GM18951 (cell line): ENCODE data around the gene KCNIP1.
"Not testable (repeated sequence)": the region's sequence is repeated elsewhere in the genome, so short reads cannot be mapped to it uniquely, and the experiment has no call there.

Experiments used
- POLR2A ChIP-seq: IDR thresholded peaks from 4 replicates; pipeline ENCODE4 v1.6.1; 2011; ENCODE audit warnings: mild to moderate bottlenecking; ENCODE audit not compliant: insufficient read length, insufficient read depth; ENCODE audit errors: extremely low read depth
- in situ Hi-C: fragments of 300-500 bp; cut with MboI; formaldehyde crosslinking; loops from one replicate; pipeline ENCODE4 v1.12.0; 2022; ENCODE audit warnings: low sequenced_read_pairs, mixed read lengths, inconsistent platforms; ENCODE audit not compliant: unreplicated experiment

The KCNIP1 gene

DNA sequence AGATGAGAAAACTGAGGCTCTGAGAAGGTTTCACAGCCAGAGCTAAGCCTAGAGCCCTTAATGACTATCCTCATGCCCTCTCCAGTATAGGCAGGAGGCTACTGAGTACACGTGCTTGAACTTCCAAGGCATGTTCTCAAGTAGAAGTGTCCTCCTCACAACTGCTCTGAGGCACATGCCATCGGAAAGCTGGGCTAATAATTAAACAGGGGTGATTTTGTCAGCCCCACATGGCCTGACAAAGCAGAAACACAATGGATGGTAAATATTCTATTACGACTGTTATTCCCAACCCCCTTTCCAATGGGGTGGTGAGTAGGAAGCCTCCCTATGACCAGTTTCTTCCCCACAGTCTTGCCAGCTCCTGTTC, 34.3 kb downstream of the KCNIP1 start:
- no peak for TF ChIP-seq POLR2A
- in situ Hi-C loops, result no loop called here

DNA sequence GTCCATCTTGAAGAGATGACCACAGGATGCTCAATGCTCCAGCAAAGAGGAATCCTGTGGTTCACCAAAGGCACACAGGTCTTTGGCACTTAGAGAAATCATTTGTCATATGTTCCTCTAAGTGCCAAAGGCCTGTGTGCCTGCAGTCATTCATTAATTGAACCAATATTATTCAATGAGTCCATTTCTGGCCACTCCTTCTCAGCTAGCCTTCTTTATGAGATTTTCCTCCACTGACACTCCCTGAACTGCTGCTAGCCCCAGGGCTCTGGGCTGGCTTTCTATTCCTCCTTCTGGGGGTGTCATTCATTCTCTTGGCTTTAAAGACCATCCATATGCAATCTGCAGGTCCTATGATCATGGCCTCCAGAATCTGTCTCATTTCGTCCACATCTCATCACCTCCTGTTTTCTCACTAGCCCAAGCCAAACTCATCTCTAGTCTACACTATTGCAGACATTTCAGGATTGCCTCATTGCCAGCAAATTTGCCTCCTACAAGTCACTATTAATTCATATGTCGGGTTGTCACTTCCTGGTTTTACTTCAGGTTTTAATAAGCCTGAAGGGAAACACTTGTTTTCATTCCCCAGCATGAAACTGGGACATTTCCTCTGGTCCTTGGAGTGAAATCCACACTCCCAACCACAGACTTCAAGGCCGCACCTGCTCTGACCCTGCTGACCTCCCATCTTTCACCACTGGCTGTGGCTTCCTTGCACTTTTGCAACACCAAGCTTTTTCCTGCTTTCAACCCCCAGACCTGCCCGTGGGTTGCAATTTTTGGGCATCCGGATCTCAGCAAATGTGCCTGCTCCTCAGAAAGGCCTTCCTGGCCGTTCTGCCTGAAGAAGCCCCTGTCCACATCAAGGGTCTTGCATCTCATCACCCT, 35.1 kb downstream of the KCNIP1 start:
- in situ Hi-C loops, result no loop called here
- TF ChIP-seq POLR2A, result no peak

- in situ Hi-C loops, result no loop called here
- TF ChIP-seq POLR2A, result no peak
These were observed 36.5 kb downstream of the KCNIP1 start for GRCh38 chr5:170540271-170540670.

DNA sequence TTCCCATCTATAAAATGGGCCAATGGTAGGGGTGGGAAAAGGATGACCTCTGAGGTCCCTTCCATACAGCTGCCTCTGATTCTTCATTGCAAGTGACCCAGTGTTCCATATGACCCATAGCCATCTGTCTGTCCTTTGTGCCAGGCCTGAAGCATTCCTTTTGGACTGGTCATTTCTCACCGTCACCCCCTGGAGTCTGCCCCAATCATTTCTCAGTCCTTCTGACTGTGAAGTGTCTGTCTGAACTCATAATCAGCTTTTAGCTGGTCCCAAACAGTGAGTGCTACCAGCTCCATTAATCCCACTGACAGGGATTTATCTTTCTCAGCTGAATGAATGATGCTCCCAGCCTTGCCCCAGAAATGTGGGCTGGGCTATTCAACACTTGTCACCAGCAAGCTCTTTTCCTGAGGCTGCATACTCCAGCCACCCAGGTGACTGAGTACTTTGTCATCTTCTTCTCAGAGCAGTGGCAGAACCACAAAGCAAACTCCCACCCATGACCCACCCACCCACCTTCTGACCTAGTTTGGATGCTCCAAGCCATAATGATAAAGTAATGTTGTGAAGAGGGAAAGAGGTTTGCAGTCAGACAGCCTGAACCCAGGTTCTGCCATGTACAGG, 37.4 kb downstream of the KCNIP1 start:
- in situ Hi-C loops, result no loop called here
- TF ChIP-seq POLR2A, result no peak

DNA sequence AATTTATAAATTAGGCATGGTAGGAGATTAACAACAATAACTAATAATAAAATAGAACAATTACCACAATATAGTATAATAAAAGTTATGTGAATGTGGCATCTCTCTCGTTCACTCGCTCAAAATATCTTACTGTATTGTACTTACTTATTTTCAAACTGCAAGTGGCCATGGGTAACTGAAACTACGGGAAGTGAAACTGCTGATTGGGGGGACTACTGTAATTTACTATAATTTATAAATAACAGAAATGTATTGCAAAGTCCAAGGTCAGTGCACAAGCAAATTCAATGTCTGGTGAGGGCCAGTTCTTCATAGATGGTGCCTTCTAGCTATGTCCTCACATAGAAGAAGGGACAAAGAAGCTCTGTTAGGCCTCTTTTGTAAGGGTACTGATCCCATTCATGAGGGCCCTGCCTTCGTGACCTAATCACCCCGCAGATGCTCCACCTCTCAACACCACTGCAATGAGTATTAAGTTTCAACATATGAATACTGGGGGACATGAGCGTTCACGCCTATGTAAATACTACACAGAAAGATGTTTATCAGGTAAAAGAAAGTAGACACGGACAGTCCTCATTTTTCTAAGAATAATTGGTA, 39.0 kb downstream of the KCNIP1 start:
- TF ChIP-seq POLR2A, result no peak
- in situ Hi-C loops, result no loop called here

DNA sequence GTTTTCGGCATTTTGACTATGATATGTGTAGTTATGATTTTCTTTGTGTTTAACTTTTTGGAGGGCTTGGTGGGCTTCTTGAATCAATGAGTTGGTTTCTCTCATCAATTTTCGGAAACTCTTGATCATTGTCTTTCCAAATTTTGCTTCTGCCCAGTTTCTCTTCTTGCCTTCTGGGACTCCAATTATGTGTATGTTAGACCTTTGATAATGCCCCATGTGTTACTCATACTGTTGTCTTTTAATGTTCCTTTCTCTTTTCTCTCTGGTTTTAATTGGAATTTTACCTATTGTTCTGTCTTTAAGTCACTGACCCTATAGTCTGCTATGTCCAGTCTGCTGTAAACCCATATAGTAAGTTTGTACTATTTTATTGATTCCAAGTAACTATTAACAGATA, 41.5 kb downstream of the KCNIP1 start:
- no peak for TF ChIP-seq POLR2A
- in situ Hi-C loops, result no loop called here

- in situ Hi-C loops, result no loop called here
- no peak for TF ChIP-seq POLR2A
These were observed 42.0 kb downstream of the KCNIP1 start for GRCh38 chr5:170545811-170546210.

- no peak for TF ChIP-seq POLR2A
- in situ Hi-C loops, result no loop called here
These were observed 42.5 kb downstream of the KCNIP1 start for GRCh38 chr5:170546282-170546681.

GRCh38 chr5:170550382-170550781, 46.6 kb downstream of the KCNIP1 start:
- in situ Hi-C loops, result not testable (repeated sequence)

DNA sequence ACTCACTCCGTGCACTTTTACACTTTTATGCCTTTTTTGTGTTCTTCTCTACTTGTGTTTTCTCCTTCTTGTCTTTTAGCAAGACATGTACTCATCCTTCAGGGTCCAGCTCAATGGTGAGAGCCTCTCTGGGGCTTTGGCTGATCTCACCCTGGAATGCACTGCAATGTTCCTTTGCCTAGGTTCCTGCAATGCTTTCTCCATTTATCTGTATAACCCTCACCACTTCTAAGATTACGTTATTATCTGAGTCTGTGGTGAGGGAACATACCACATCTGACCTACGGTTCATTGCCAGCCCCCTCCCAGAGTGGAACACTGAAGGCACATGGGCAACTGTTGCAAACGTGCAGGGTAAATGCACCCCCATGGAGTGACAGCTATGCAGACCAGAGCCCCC, 47.3 kb downstream of the KCNIP1 start:
- TF ChIP-seq POLR2A, result no peak
- in situ Hi-C loops, result no loop called here

DNA sequence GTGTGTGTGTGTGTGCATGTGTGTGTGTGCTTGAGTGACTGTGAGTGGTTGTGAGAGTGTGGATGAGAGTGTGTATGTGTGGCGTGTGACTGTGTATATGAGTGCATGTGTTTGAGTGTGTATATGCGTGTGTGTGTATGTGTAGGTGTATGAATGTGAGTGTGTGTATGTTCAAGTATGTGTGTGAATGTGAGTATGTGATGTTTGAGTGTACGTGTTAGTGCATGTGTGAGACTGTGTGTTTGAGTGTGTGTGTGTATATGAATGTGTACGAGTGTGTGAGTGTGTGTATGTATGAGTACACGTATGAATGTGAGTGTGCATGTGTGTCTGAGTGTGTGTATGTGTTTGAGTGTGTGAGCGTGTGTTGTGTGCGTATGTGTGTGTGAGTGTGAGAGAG, 47.8 kb downstream of the KCNIP1 start:
- in situ Hi-C loops, result no loop called here
- TF ChIP-seq POLR2A, result no peak

- in situ Hi-C loops, result no loop called here
- TF ChIP-seq POLR2A, result no peak
These were observed 48.8 kb downstream of the KCNIP1 start for GRCh38 chr5:170552621-170553115.

DNA sequence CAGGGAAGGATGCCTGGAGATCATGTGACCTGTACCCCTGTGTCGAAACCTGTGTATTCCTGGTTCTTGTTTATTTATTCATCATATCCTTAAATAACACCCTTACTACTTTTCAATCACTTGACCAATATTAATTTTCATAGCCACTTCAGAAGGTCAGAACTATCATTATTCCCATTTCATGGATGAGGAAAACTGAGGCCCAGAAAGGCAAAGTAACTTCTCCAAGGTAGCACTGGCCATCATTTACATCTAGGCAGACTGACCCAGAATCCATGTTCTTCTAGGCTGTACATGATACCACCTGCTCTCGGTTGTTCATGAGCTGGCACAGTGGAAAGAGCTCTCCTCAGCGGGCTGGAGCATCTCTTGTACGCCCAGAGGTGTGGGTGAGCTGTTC, 49.4 kb downstream of the KCNIP1 start:
- in situ Hi-C loops, result no loop called here
- no peak for TF ChIP-seq POLR2A

- no peak for TF ChIP-seq POLR2A
- in situ Hi-C loops, result no loop called here
These were observed 50.9 kb downstream of the KCNIP1 start for GRCh38 chr5:170554521-170555267.

DNA sequence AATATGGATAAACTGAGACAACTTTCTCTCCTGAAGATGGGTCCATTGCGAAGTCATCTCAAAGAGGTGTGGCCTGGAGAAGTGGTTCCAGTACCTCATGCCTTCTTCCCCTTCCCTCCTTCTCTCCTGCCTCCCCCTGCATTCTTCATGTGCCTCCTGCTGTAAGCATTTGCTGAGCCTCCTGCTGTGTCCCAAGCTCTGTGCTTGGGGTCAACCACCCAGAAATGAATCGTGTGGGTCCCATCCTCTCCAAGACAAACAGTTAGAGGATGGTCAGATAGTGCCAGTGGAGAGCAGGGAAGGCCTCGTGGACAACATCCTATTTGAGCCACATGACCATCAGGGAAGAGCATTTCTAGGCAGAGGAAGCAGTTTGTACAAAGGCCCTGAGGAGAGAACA, 53.5 kb downstream of the KCNIP1 start:
- in situ Hi-C loops, result no loop called here

More for the DNA sequence above, 53.5 kb downstream of the KCNIP1 start:
- TF ChIP-seq POLR2A, result no peak
